GM23338 (cell line): ENCODE data around the gene DIAPH3. TPM values are rescaled to one million over a fixed set of nuclear protein-coding genes. Genes with fewer than 3 reads are reported as not detected.

ENCODE experiments used
- ATAC-seq: fragments of 200-7000 bp; cut with Tn5 transposase; 3 replicates; pipeline ENCODE4 v1.9.1; 2020
- DNase-seq: peaks from one replicate; pipeline ENCODE4 v3.0.0-alpha.2; 2015; ENCODE audit warnings: low spot score
- H2AFZ ChIP-seq: fragments of 200-600 bp; sonication (generic); 2 replicates; pipeline ENCODE4 v1.8.0; 2016; ENCODE audit warnings: antibody characterized with exemption, mild to moderate bottlenecking, moderate library complexity
- H3F3A ChIP-seq: fragments of 200-600 bp; sonication (generic); replicated peaks from 2 replicates; pipeline ENCODE4 v1.8.0; 2017; ENCODE audit warnings: antibody characterized with exemption, mixed run types, low read depth
- H3K27ac ChIP-seq: fragments of 200-600 bp; sonication (generic); 2 replicates; pipeline ENCODE4 v1.6.1; 2016; ENCODE audit warnings: low read depth
- H3K27me3 ChIP-seq: fragments of 200-600 bp; sonication (generic); 2 replicates; pipeline ENCODE4 v1.8.0; 2016; ENCODE audit warnings: mild to moderate bottlenecking, mixed run types, moderate library complexity; ENCODE audit not compliant: insufficient read depth
- H3K36me3 ChIP-seq: fragments of 200-600 bp; sonication (generic); 2 replicates; pipeline ENCODE4 v1.8.0; 2016; ENCODE audit warnings: mild to moderate bottlenecking; ENCODE audit not compliant: insufficient read depth
- H3K4me1 ChIP-seq: fragments of 200-600 bp; sonication (generic); 2 replicates; pipeline ENCODE4 v1.8.0; 2016; ENCODE audit warnings: mild to moderate bottlenecking, moderate library complexity; ENCODE audit not compliant: insufficient read depth
- H3K4me2 ChIP-seq: fragments of 200-600 bp; sonication (generic); 2 replicates; pipeline ENCODE4 v1.7.1; 2017; ENCODE audit warnings: mixed run types
- H3K4me3 ChIP-seq: fragments of 200-600 bp; sonication (generic); 2 replicates; pipeline ENCODE4 v1.6.1; 2016; ENCODE audit warnings: mixed run types
- H3K79me2 ChIP-seq: fragments of 200-600 bp; sonication (generic); replicated peaks from 2 replicates; pipeline ENCODE4 v1.8.0; 2017; ENCODE audit warnings: mild to moderate bottlenecking; ENCODE audit not compliant: insufficient read depth
- H3K9me2 ChIP-seq: fragments of 200-600 bp; sonication (generic); 2 replicates; pipeline ENCODE4 v1.8.0; 2017; ENCODE audit not compliant: insufficient read depth
- H4K20me1 ChIP-seq: fragments of 200-600 bp; sonication (generic); replicated peaks from 2 replicates; pipeline ENCODE4 v1.8.0; 2017; ENCODE audit warnings: mild to moderate bottlenecking; ENCODE audit not compliant: insufficient read depth
- H3K27ac Mint-ChIP-seq: 2 replicates; pipeline ENCODE4 v1.8.0; 2020; ENCODE audit warnings: inconsistent platforms, mild to moderate bottlenecking, moderate library complexity, mixed read lengths
- H3K27me3 Mint-ChIP-seq: 3 replicates; pipeline ENCODE4 v1.8.0; 2022; ENCODE audit warnings: low read depth, mild to moderate bottlenecking, moderate library complexity, mixed read lengths, inconsistent platforms; ENCODE audit not compliant: insufficient read depth, poor library complexity
- H3K36me3 Mint-ChIP-seq: 3 replicates; pipeline ENCODE4 v1.8.0; 2021; ENCODE audit warnings: low read depth, mild to moderate bottlenecking, inconsistent platforms, moderate library complexity, mixed read lengths
- H3K4me1 Mint-ChIP-seq: 3 replicates; pipeline ENCODE4 v1.8.0; 2020; ENCODE audit warnings: mild to moderate bottlenecking, inconsistent platforms, mixed read lengths
- H3K4me3 Mint-ChIP-seq: 3 replicates; pipeline ENCODE4 v1.8.0; 2021; ENCODE audit warnings: moderate library complexity, mild to moderate bottlenecking, inconsistent platforms, mixed read lengths
- H3K9me3 Mint-ChIP-seq: 3 replicates; pipeline ENCODE4 v1.8.0; 2020; ENCODE audit warnings: moderate library complexity, mild to moderate bottlenecking, inconsistent platforms, mixed read lengths
- CREB1 ChIP-seq: fragments of 250-450 bp; sonication (Bioruptor Pico); IDR thresholded peaks from 2 replicates; pipeline ENCODE4 v1.5.0; 2020; ENCODE audit warnings: low read depth, mild to moderate bottlenecking, moderate library complexity
- CTCF ChIP-seq, 2 experiments: fragments of 200-600 bp in 1 of 2; sonication (generic) in 1 of 2; conservative IDR thresholded peaks; 2 replicates each; pipeline versions ENCODE4 v1.5.1 to v1.6.1; 2016 to 2017; ENCODE audit warnings: antibody characterized with exemption in 2 of 2, low read depth in 2 of 2, mild to moderate bottlenecking in 2 of 2, moderate library complexity in 1 of 2
- ETS1 ChIP-seq: IDR thresholded peaks from 2 replicates; pipeline ENCODE4 v1.6.1; 2016; ENCODE audit warnings: antibody characterized with exemption
- EZH2 ChIP-seq: fragments of 200-600 bp; sonication (generic); IDR thresholded peaks from one replicate; pipeline ENCODE4 v1.8.0; 2017; ENCODE audit warnings: antibody characterized with exemption, mild to moderate bottlenecking, low read depth; ENCODE audit not compliant: unreplicated experiment
- EZH2phosphoT487 ChIP-seq: fragments of 200-600 bp; sonication (generic); IDR thresholded peaks from one replicate; pipeline ENCODE4 v1.8.1; 2018; ENCODE audit warnings: antibody characterized with exemption; ENCODE audit not compliant: unreplicated experiment
- JUNB ChIP-seq: IDR thresholded peaks from one replicate; pipeline ENCODE4 v1.6.1; 2016; ENCODE audit warnings: antibody characterized with exemption; ENCODE audit not compliant: unreplicated experiment
- NANOG ChIP-seq: IDR thresholded peaks from 2 replicates; pipeline ENCODE4 v1.6.1; 2016; ENCODE audit warnings: antibody characterized with exemption, borderline replicate concordance
- POLR2AphosphoS5 ChIP-seq: IDR thresholded peaks from 2 replicates; pipeline ENCODE4 v1.6.1; 2016; ENCODE audit warnings: antibody characterized with exemption, low read depth
- REST ChIP-seq: IDR thresholded peaks from one replicate; pipeline ENCODE4 v1.6.1; 2018; ENCODE audit warnings: antibody characterized with exemption; ENCODE audit not compliant: unreplicated experiment
- STAT1 ChIP-seq: IDR thresholded peaks from one replicate; pipeline ENCODE4 v1.6.1; 2016; ENCODE audit warnings: antibody characterized with exemption; ENCODE audit not compliant: unreplicated experiment
- ZNF114 ChIP-seq: fragments of 250-450 bp; sonication (Bioruptor Pico); IDR thresholded peaks from 2 replicates; pipeline ENCODE4 v1.5.0; 2020; ENCODE audit warnings: mild to moderate bottlenecking, moderate library complexity
- ZNF331 ChIP-seq: fragments of 250-450 bp; sonication (Bioruptor Pico); IDR thresholded peaks from 2 replicates; pipeline ENCODE4 v1.5.0; 2020; ENCODE audit warnings: low read depth, mild to moderate bottlenecking, moderate library complexity
- ZNF462 ChIP-seq: fragments of 250-450 bp; sonication (Bioruptor Pico); IDR thresholded peaks from 2 replicates; pipeline ENCODE4 v1.5.0; 2020; ENCODE audit warnings: mild to moderate bottlenecking, moderate library complexity
- polyA plus RNA-seq: library from polyadenylated mRNA; unstranded; fragments of >200 nt; fragmentation: Nextera tagmentation; extraction: Ambion mirVana; gene quantifications from 2 replicates; pipeline ENCODE4 v1.2.1, GENCODE V29; 2016
- total RNA-seq: library from RNA; depleted of rRNA; stranded (reverse); fragments of >200 nt; shearing (Covaris generic); gene quantifications from 2 replicates; pipeline ENCODE4 v1.2.3, GENCODE V29; 2014

Gene DIAPH3
- total and polyA plus RNA-seq, 2 experiments from 2014 or later = 23.4 to 30.2 TPM

- H3K4me2 ChIP-seq = no peak overlapping the region
- no peak for TF ChIP-seq ZNF114 (CRISPR knock-in tag)
- TF ChIP-seq STAT1 = no peak
- TF ChIP-seq CTCF (conservative IDR thresholded peaks at IDR 0.05; ENCODE audit: low read depth in 2 of 2) = no peak
- no peak for TF ChIP-seq REST
- no peak for TF ChIP-seq ETS1
- TF ChIP-seq ZNF462 (CRISPR knock-in tag) = no peak
- no peak for TF ChIP-seq POLR2AphosphoS5
- no peak for TF ChIP-seq CREB1 (CRISPR knock-in tag)
- TF ChIP-seq ZNF331 = no peak
- no peak for TF ChIP-seq EZH2
- TF ChIP-seq JUNB = no peak
- TF ChIP-seq NANOG = no peak
- no peak for TF ChIP-seq EZH2phosphoT487
- Mint-ChIP-seq H3K27me3 (peaks cover 4% of the 10 kb centered on the region), H3K36me3 (peaks cover 2% of the 10 kb centered on the region; the same call in 1 of the 3 replicates), H3K9me3 (no peaks in the 10 kb centered on the region), H3K4me1 (peaks cover 32% of the 10 kb centered on the region), H3K27ac (peak overlapping the region; percentile 1; the same call in 1 of the 2 replicates), H3K4me3 (no peak overlapping the region)
- DNase-seq = peak; percentile 28
- H2AFZ ChIP-seq = no peak overlapping the region
- peak; percentile 87 for ATAC-seq
- H3K79me2 ChIP-seq = no peaks in the 10 kb centered on the region
- H4K20me1 ChIP-seq = no peaks in the 10 kb centered on the region
- H3K4me1 ChIP-seq = peaks cover 36% of the 10 kb centered on the region
- no peaks in the 10 kb centered on the region for H3F3A ChIP-seq
- H3K4me3 ChIP-seq = no peak overlapping the region
- H3K27me3 ChIP-seq = no peaks in the 10 kb centered on the region
- H3K36me3 ChIP-seq = no peaks in the 10 kb centered on the region
- H3K27ac ChIP-seq = peak overlapping the region; percentile 24
- H3K9me2 ChIP-seq = peaks cover 3% of the 10 kb centered on the region; the same call in 1 of the 2 replicates
Measured at GRCh38 chr13:59744747-59745391, 418.9 kb downstream of the DIAPH3 start.
